Measurements from ENCODE around the gene CCDC102A. TPM values are rescaled to one million over a fixed set of nuclear protein-coding genes. Genes with fewer than 3 reads are reported as not detected.

CCDC102A gene
- total and polyA plus RNA-seq, 2 donors (not counting 3 experiments of a cell fraction or from before 2014, with no cell fraction given) = 7.8 to 12.2 TPM

- no peak for DNase-seq (ENCODE audit: low read depth, low spot score)
- ChIA-PET CTCF (interaction anchor here (1.6 kb wide), 1 partner anchor 29 kb away, joined by 4 read pairs; no protein-coding TSS in a partner anchor), POLR2A (no interaction called here)
- Histone ChIP-seq H3K36me3 (ENCODE audit: control insufficient read depth in 2 of 2, extremely low read depth in 1 of 2, insufficient read depth in 2 of 2, low read length in 2 of 2) (no peaks in the 10 kb centered on the region), H3K4me3 (replicated peaks in 1 of 3; ENCODE audit: insufficient read depth in 1 of 3, low read depth in 1 of 3, low read length in 3 of 3) (no peak overlapping the region), H3K79me2 (ENCODE audit: control insufficient read depth, insufficient read depth, low read length) (no peaks in the 10 kb centered on the region), H3K4me1 (ENCODE audit: control insufficient read depth, extremely low read depth, insufficient read depth, low read length) (no peaks in the 10 kb centered on the region), H2AFZ (ENCODE audit: low read depth, low read length) (no peak overlapping the region), H3K9me3 (replicated peaks; ENCODE audit: control insufficient read depth, insufficient read depth, low read length) (no peaks in the 10 kb centered on the region), H3K9ac (replicated peaks; ENCODE audit: extremely low read depth, insufficient read depth, low read length) (no peak overlapping the region), H3K9me1 (replicated peaks; ENCODE audit: control insufficient read depth, extremely low read depth, insufficient read depth, low read length) (no peaks in the 10 kb centered on the region), H3K4me2 (ENCODE audit: insufficient read depth, low read length) (no peak overlapping the region), H3K27ac (ENCODE audit: insufficient read depth, low read depth, low read length) (no peak overlapping the region), H4K20me1 (replicated peaks; ENCODE audit: control insufficient read depth, extremely low read depth, insufficient read depth, low read length) (no peaks in the 10 kb centered on the region), H3K27me3 (ENCODE audit: control insufficient read depth in 2 of 2, insufficient read depth in 2 of 2, low read length in 2 of 2) (peaks cover 10 to 14% of the 10 kb centered on the region in 2 experiments)
- no peak for TF ChIP-seq GATA2 (IDR thresholded peaks at IDR 0.05; ENCODE audit: insufficient read depth, insufficient read length, low read depth, low read length)
- no peak for TF ChIP-seq FOS (IDR thresholded peaks at IDR 0.05; ENCODE audit: borderline replicate concordance, insufficient read depth, low read length)
- no peak for TF ChIP-seq MAX (IDR thresholded peaks at IDR 0.05; ENCODE audit: insufficient read depth, insufficient read length)
- TF ChIP-seq POLR2AphosphoS5 (IDR thresholded peaks at IDR 0.05; ENCODE audit: insufficient read depth, low read depth, low read length) = no peak
- no peak for TF ChIP-seq CTCF (IDR thresholded peaks at IDR 0.05; ENCODE audit: extremely low read depth in 1 of 2, insufficient read depth in 1 of 2, low read depth in 1 of 2, low read length in 2 of 2)
- TF ChIP-seq EZH2 (IDR thresholded peaks at IDR 0.05; ENCODE audit: borderline replicate concordance, low read depth, low read length, severe bottlenecking) = no peak
- no peak for TF ChIP-seq JUN (IDR thresholded peaks at IDR 0.05; ENCODE audit: borderline replicate concordance, insufficient read depth, insufficient read length, low read depth)
- TF ChIP-seq MYC (IDR thresholded peaks at IDR 0.05; ENCODE audit: low read depth, low read length) = no peak
- no peak for TF ChIP-seq POLR2A (IDR thresholded peaks at IDR 0.05; ENCODE audit: low read depth, low read length)
- intact Hi-C loops (cut with micrococcal nuclease) (no loop called here), dilution Hi-C loops (cut with MboI; ENCODE audit: extremely low pct_ligation_motif_present, low sequenced_read_pairs) (no loop called here)
- BruUV-seq (replicated peaks) = no TSS peak
- no peak for FAIRE-seq
Measured at GRCh38 chr16:57562066-57562465, 25.7 kb upstream of the CCDC102A start.

Data from endothelial cell of umbilical vein (primary cell).